Keratinocyte (primary cell): ENCODE measurements around the gene RILPL2. TPM values are rescaled to one million over a fixed set of nuclear protein-coding genes. Genes with fewer than 3 reads are reported as not detected.

ENCODE experiments used
- DNase-seq: peaks from one replicate; pipeline ENCODE4 v3.0.0-alpha.2; 2011; ENCODE audit warnings: low read depth, missing footprints, low spot score
- FAIRE-seq: peaks from 2 replicates; lab custom pipeline; 2011; peaks lifted over from hg19 to GRCh38; lab: Jason Lieb, UNC
- H2AFZ ChIP-seq: 2 replicates; pipeline ENCODE4 v1.6.0; 2012; ENCODE audit warnings: low read length, control low read depth, inconsistent platforms; ENCODE audit not compliant: control insufficient read depth
- H3K27ac ChIP-seq: 2 replicates; pipeline ENCODE4 v1.5.1; 2011; ENCODE audit warnings: low read length; ENCODE audit not compliant: control insufficient read depth, insufficient read depth
- H3K27me3 ChIP-seq: 3 replicates; pipeline ENCODE4 v1.6.0; 2011; ENCODE audit warnings: low read length; ENCODE audit not compliant: control insufficient read depth, insufficient read depth; ENCODE audit errors: extremely low read depth
- H3K36me3 ChIP-seq, 2 experiments: 2 replicates in 1 of 2; 3 replicates in 1 of 2; pipeline ENCODE4 v1.5.1; 2011; ENCODE audit warnings: low read length in 2 of 2, mild to moderate bottlenecking in 1 of 2; ENCODE audit not compliant: control insufficient read depth in 2 of 2, insufficient read depth in 2 of 2; ENCODE audit errors: extremely low read depth in 1 of 2
- H3K4me1 ChIP-seq: 3 replicates; pipeline ENCODE4 v1.5.1; 2011; ENCODE audit warnings: low read length; ENCODE audit not compliant: control insufficient read depth, insufficient read depth; ENCODE audit errors: extremely low read depth
- H3K4me2 ChIP-seq: 3 replicates; pipeline ENCODE4 v1.6.0; 2011; ENCODE audit warnings: low read depth, low read length; ENCODE audit not compliant: control insufficient read depth, insufficient read depth; ENCODE audit errors: extremely low read depth
- H3K4me3 ChIP-seq, 3 experiments: fragments of 200-600 bp in 1 of 3; sonication (generic) in 1 of 3; 2 replicates in 2 of 3; 3 replicates in 1 of 3; pipeline ENCODE4 v1.5.1; 2011 to 2016; ENCODE audit warnings: low read length in 3 of 3, mild to moderate bottlenecking in 3 of 3, control low read depth in 2 of 3, inconsistent platforms in 1 of 3, low read depth in 1 of 3, mixed read lengths in 1 of 3, mixed run types in 1 of 3, moderate library complexity in 1 of 3; ENCODE audit not compliant: control insufficient read depth in 2 of 3, insufficient read depth in 2 of 3; ENCODE audit errors: extremely low read depth in 1 of 3
- H3K79me2 ChIP-seq: 2 replicates; pipeline ENCODE4 v1.6.0; 2012; ENCODE audit warnings: low read length; ENCODE audit not compliant: control insufficient read depth, insufficient read depth
- H3K9ac ChIP-seq: 3 replicates; pipeline ENCODE4 v1.6.0; 2011; ENCODE audit warnings: low read length; ENCODE audit not compliant: control insufficient read depth, insufficient read depth; ENCODE audit errors: extremely low read depth
- H3K9me1 ChIP-seq: 3 replicates; pipeline ENCODE4 v1.6.0; 2011; ENCODE audit warnings: low read length; ENCODE audit not compliant: control insufficient read depth, insufficient read depth; ENCODE audit errors: extremely low read depth
- H3K9me3 ChIP-seq: 2 replicates; pipeline ENCODE4 v1.5.1; 2012; ENCODE audit warnings: low read depth, low read length; ENCODE audit not compliant: control insufficient read depth
- H4K20me1 ChIP-seq: 3 replicates; pipeline ENCODE4 v1.6.0; 2011; ENCODE audit warnings: low read length; ENCODE audit not compliant: control insufficient read depth, insufficient read depth; ENCODE audit errors: extremely low read depth
- EZH2 ChIP-seq: IDR thresholded peaks from one replicate; pipeline ENCODE4 v1.6.1; 2012; ENCODE audit warnings: inconsistent platforms, mild to moderate bottlenecking, low read length, moderate library complexity
- dilution Hi-C: fragments of 300-500 bp; cut with MboI; formaldehyde crosslinking; loops from one replicate; pipeline ENCODE4 v1.7.0; 2020; ENCODE audit warnings: low sequenced_read_pairs; ENCODE audit not compliant: extremely low pct_ligation_motif_present
- polyA plus RNA-seq, 5 experiments: library from polyadenylated mRNA; depleted of rRNA in 3 of 5; stranded (reverse) in 3 of 5; stranded (forward) in 1 of 5; unstranded in 1 of 5; fragments of >200 nt; gene quantifications; 1 replicate in 1 of 5; 2 replicates in 3 of 5; 3 replicates in 1 of 5; pipeline versions ENCODE4 v1.2.1 to v1.2.3, GENCODE V29; 2011 to 2012; ENCODE audit warnings: missing spikeins in 2 of 5, low read depth in 1 of 5, low replicate concordance in 1 of 5
- TF ChIP-seq, protein P1 (sequence below), 3 experiments: IDR thresholded peaks in 1 of 3; conservative IDR thresholded peaks in 1 of 3; optimal IDR thresholded peaks in 1 of 3; 2 replicates in 2 of 3; 3 replicates in 1 of 3; pipeline versions ENCODE3 to v1.5.1; 2011; ENCODE audit warnings: low read length in 3 of 3, mild to moderate bottlenecking in 3 of 3, moderate library complexity in 2 of 3, control low read depth in 1 of 3, inconsistent platforms in 1 of 3; ENCODE audit not compliant: insufficient read depth in 2 of 3; ENCODE audit errors: extremely low read depth in 1 of 3

RILPL2 gene
- polyA plus RNA-seq, 1 donor (not counting 4 experiments of a cell fraction or from before 2014, with no cell fraction given) = 3.6 TPM

DNA sequence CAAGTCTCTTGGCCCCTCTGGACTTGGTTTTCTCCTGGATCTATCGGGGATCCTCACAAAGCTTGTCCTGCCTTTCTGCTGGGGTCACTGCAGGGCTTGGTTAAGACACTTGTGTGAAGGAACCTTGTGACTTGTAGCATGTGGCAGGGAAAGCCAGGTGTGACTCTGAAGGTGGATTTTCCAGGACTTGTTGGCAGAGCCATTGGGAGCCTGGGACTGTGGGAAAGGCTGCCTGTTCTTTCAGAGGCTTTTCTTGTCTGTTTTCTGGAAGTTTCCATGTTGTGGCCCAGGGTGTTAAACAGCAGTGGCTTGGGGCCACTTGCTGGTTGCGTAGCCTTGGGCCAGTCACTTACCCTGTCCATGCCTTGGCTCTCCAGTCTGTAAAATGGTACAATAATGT, 39.9 kb downstream of the RILPL2 start:
- Histone ChIP-seq H3K4me2 (no peak overlapping the region), H3K4me1 (no peaks in the 10 kb centered on the region), H3K27ac (no peak overlapping the region), H4K20me1 (peaks cover 14% of the 10 kb centered on the region), H3K9ac (no peak overlapping the region), H3K9me3 (no peaks in the 10 kb centered on the region), H3K36me3 (peaks cover 31 to 41% of the 10 kb centered on the region in 2 experiments), H3K9me1 (no peaks in the 10 kb centered on the region), H3K27me3 (no peaks in the 10 kb centered on the region), H3K4me3 (no peak overlapping the region), H2AFZ (no peak overlapping the region), H3K79me2 (peaks cover 64% of the 10 kb centered on the region)
- no peak for DNase-seq
- FAIRE-seq = no peak
- no peak for TF ChIP-seq EZH2
- dilution Hi-C loops = no loop called here

DNA sequence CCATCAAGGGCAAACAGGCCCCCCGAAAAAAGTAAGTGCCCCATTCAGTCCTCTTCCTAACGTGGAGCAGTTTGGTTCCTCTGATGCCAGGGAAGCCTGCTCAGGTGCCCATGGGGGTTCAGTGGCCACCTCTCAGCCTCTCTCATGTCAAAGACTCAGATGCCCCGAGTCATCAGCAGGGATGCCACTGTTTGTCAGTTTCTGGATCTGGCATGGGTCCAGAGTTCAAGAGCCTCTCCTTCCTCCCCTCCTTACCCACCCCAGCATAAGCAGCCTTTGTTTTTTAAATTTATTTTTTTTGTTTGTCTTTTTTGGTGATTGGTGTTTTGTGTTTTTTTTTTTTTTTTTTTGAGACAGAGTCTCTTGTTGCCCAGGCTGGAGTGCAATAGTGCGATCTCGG, 41.2 kb downstream of the RILPL2 start:
- no peak for DNase-seq
- Histone ChIP-seq H4K20me1 (peaks cover 16% of the 10 kb centered on the region), H3K27me3 (no peaks in the 10 kb centered on the region), H3K4me2 (no peak overlapping the region), H3K9ac (no peak overlapping the region), H3K4me1 (peaks cover 8% of the 10 kb centered on the region), H3K9me1 (no peaks in the 10 kb centered on the region), H3K4me3 (no peak overlapping the region), H3K27ac (no peak overlapping the region), H2AFZ (no peak overlapping the region), H3K9me3 (no peaks in the 10 kb centered on the region), H3K79me2 (peaks cover 74% of the 10 kb centered on the region), H3K36me3 (peaks cover 41 to 45% of the 10 kb centered on the region in 2 experiments)
- no peak for FAIRE-seq
- no peak for TF ChIP-seq EZH2
- TF ChIP-seq, protein P1, sequence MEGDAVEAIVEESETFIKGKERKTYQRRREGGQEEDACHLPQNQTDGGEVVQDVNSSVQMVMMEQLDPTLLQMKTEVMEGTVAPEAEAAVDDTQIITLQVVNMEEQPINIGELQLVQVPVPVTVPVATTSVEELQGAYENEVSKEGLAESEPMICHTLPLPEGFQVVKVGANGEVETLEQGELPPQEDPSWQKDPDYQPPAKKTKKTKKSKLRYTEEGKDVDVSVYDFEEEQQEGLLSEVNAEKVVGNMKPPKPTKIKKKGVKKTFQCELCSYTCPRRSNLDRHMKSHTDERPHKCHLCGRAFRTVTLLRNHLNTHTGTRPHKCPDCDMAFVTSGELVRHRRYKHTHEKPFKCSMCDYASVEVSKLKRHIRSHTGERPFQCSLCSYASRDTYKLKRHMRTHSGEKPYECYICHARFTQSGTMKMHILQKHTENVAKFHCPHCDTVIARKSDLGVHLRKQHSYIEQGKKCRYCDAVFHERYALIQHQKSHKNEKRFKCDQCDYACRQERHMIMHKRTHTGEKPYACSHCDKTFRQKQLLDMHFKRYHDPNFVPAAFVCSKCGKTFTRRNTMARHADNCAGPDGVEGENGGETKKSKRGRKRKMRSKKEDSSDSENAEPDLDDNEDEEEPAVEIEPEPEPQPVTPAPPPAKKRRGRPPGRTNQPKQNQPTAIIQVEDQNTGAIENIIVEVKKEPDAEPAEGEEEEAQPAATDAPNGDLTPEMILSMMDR (optimal IDR thresholded peaks at IDR 0.05 in 1 of 3, IDR thresholded peaks at IDR 0.05 in 1 of 3, conservative IDR thresholded peaks at IDR 0.05 in 1 of 3; ENCODE audit: extremely low read depth in 1 of 3, insufficient read depth in 2 of 3, low read length in 3 of 3) = no peak
- dilution Hi-C loops = no loop called here

DNA sequence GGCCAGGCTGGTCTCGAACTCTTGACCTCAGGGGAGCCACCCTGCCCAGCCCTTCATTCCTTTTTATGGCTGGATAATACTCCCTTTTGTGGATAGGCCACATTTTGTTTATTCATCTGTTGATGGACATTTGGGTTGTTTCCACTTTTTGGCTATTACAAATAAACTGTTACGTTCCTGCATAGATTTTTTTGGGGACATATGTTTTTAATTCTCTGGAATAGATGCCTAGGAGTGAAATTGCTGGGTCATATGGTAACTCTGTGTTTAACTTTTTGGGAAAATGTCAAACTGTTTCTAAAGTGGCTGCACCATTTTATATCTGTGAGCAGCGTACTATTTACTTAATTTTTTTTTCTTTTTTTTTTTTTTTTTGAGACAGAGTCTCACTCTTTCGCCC, 42.7 kb downstream of the RILPL2 start:
- no peak for FAIRE-seq
- H3K4me1 ChIP-seq = peaks cover 10% of the 10 kb centered on the region
- dilution Hi-C loops = no loop called here

More for the DNA sequence above, 42.7 kb downstream of the RILPL2 start:
- no peaks in the 10 kb centered on the region for H3K27me3 ChIP-seq
- no peak overlapping the region for H3K9ac ChIP-seq
- peaks cover 10% of the 10 kb centered on the region for H4K20me1 ChIP-seq
- H3K4me3 ChIP-seq = no peak overlapping the region
- H3K9me3 ChIP-seq = no peaks in the 10 kb centered on the region
- no peak for DNase-seq
- no peak overlapping the region for H3K4me2 ChIP-seq
- H3K79me2 ChIP-seq = peaks cover 70% of the 10 kb centered on the region
- H3K36me3 ChIP-seq = peaks cover 37 to 39% of the 10 kb centered on the region in 2 experiments
- no peaks in the 10 kb centered on the region for H3K9me1 ChIP-seq
- no peak for TF ChIP-seq EZH2
- TF ChIP-seq, protein P1 (optimal IDR thresholded peaks at IDR 0.05 in 1 of 3, IDR thresholded peaks at IDR 0.05 in 1 of 3, conservative IDR thresholded peaks at IDR 0.05 in 1 of 3; ENCODE audit: extremely low read depth in 1 of 3, insufficient read depth in 2 of 3, low read length in 3 of 3) = no peak
- H3K27ac ChIP-seq = no peak overlapping the region
- no peak overlapping the region for H2AFZ ChIP-seq
